NCI-H1694 (cell line): ENCODE measurements around the gene OR2T6.
"Not testable (repeated sequence)": the region's sequence is repeated elsewhere in the genome, so short reads cannot be mapped to it uniquely, and the experiment has no call there.

Experiments
- DNase-seq: peaks from one replicate; lab custom pipeline; 2025; lab: John Stamatoyannopoulos, UW

Gene OR2T6, protein sequence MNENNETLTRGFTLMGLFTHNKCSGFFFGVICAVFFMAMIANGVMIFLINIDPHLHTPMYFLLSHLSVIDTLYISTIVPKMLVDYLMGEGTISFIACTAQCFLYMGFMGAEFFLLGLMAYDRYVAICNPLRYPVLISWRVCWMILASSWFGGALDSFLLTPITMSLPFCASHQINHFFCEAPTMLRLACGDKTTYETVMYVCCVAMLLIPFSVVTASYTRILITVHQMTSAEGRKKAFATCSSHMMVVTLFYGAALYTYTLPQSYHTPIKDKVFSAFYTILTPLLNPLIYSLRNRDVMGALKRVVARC

GRCh38 chr1:248375446-248375845, at the start of gene OR2T6:
Gene OR2T6 (plus strand): TSS chr1:248375746. CDS start chr1:248387609, 11,863 bp downstream.
- DNase-seq, result no peak

- no peak for DNase-seq
Observed at GRCh38 chr1:248343451-248343850, 32.1 kb upstream of the OR2T6 start.

- DNase-seq, result no peak
Observed at GRCh38 chr1:248348475-248348874, 27.1 kb upstream of the OR2T6 start, which contains the start of gene OR14C36. Gene OR14C36 (plus strand): TSS chr1:248348775. CDS start chr1:248348775, 0 bp downstream.

GRCh38 chr1:248359415-248359814, 16.1 kb upstream of the OR2T6 start:
- no peak for DNase-seq

DNA sequence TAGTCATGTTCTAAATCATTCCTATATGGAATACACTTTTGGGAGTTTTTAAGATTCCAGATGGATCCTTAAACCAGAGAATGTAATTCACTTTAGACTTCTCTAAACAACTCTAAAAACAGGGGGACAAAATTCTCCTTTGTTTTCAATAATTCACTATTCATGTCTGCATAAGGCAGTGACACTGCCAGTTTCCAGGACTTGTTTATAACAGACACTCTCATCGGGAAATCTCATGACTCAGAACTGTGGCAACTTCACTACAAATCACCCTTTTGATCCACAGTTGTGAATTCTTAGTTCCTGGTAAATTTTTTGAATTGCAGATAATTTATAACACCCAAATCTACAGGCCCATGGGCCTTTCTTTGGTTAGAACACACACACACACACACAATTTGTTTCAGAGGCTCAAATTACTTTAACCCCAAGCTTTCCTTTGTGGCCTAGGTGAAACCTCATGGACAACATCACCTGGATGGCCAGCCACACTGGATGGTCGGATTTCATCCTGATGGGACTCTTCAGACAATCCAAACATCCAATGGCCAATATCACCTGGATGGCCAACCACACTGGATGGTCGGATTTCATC, 14.3 kb upstream of the OR2T6 start, which contains the start of gene OR2T4:
Gene OR2T4 (plus strand): TSS at position 545 of the 595 bp plus-strand sequence. CDS start 0 bp downstream, at position 545.
- DNase-seq, result no peak

DNA sequence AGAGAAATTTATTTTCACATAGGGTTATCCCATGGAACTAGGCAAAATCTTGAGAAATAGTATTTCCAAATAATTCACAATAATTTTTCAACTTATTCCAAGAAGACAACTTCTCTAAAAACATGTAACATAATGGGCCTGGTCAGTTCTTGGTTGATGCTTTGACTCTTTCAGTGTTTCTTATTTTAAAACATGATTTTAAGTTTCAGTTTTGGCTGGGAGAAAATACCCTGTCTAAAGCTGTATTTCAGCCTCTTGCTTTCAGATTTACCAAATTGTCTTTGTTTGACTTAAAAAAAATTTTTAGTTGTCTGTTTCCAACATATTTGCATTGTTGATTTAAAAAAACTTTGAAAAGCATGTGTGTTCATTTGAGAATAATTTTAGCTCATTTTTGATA, 8.9 kb upstream of the OR2T6 start:
- DNase-seq, result no peak

DNA sequence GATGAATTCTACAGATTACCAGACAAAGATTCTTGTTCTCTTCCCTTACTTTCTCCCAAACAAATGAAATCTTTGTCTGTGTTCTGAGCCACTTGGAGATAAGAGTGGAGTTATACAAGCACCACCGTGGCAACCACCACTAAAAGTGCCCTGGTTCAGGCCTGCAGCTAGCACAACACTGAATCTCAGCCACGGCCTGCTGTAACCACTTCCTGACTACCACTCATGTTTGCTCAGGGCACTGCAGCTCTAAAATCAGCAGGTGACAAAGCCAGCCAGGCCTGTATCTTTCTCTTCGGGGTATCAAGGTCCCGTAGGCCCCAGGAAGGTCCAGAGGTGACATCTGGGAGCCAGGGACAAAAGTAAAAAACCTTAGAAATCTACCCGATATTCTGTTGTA, 3.2 kb upstream of the OR2T6 start:
- no peak for DNase-seq

DNA sequence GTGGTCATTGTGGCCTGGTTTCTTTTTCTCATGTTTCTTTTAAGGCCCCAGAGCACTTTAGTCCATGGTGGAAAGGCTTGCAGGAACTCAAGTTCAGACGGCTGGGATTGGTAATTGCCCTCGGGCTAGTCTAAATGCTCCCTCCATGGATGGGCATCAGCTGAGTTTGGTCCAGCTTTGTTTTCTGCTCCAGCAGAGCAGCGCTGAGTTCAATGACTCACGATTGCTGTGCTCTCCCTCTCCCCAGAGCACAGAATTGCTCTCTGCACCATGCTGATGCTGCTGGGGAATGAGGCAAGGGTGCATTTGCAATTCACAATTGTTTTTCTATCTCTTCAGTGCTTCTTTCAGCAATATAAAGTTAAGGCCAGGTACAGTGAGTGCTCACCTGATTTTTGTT, 1.8 kb upstream of the OR2T6 start:
- no peak for DNase-seq

DNA sequence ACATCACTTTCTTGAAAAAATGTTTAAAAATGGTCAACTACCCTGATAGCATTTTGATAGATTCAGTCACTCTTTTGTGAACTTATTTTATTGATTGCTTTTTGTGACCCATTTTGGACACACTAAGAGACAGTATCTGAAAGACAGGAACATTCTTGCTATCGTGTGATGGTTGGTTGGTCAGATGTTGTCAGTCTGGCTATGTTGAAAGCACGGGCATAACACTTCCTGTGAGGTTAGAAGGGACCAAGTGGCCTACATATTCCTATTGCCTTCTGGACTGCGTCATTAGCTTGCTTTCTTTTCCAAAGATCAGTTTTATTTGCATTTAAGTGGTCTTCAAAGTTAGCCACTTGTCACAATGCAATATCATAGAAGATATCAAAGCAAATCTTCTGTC, 1.4 kb downstream of the OR2T6 start:
- DNase-seq, result no peak

DNA sequence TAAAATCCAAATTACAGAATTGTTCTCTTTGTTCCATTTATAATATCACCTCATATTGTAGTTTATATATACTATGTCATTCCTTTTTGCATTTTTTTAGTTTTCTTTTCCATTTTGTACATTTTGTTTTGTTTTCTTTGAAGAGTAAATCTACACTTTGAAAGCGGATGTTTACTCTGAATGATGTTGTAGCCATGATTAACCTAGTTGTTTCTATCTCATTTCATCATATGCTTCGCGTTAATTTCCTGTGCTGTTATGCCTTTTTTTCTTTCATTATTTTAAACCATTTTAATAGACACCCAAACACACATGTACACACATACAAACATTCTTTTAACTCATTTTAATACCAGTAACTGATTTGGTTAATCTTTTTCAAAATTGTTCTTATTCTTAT, 5.3 kb downstream of the OR2T6 start:
- DNase-seq, result no peak

GRCh38 chr1:248388426-248388825, 12.9 kb downstream of the OR2T6 start:
- DNase-seq, result no peak

DNA sequence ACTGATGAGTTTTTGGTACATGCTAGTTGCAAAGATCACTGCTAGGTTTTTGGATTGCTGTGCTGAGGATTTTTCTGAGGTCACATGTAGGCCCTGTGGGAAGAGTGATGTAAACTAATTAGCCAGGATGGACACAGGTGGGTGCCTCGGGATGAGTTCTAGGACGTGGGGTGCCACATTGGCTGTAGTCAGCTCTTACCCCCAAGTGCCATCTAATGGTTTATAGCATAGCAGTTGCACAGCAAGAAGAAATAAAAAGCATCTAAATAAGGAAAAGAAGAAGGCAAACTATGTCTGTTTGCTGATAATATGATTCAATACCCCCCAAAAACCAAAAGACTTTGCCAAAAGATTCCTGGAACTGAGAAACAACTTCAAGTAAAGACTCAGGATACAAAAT, 17.5 kb downstream of the OR2T6 start:
- DNase-seq, result no peak

- no peak for DNase-seq
Observed at GRCh38 chr1:248402748-248403147, 27.2 kb downstream of the OR2T6 start, which contains the start of gene OR2T1. Gene OR2T1 (plus strand): TSS chr1:248403048. CDS start chr1:248406148, 3,100 bp downstream.

DNA sequence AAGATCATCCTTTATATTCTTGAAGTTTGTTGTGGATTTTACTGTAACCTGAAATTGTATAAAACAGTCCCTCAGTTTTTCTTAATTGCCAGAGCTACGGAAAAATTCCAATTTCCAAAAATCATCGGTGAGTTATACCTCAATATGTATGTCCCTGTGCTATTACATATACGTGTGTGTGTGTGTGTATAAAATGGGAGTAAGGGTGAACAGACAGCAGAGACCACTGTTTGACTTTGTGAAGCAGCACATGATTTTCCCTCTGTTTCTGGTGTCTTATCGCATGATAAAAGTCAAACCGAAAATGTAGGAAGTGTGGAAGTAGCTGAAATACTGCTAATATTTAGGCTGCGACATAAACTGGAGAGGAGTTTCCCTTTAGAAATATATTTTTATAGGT, 28.5 kb downstream of the OR2T6 start:
- DNase-seq, result no peak

GRCh38 chr1:248406721-248407692, 31.5 kb downstream of the OR2T6 start:
- DNase-seq, result no peak

GRCh38 chr1:248416226-248416625, 40.7 kb downstream of the OR2T6 start:
- DNase-seq, result no peak

DNA sequence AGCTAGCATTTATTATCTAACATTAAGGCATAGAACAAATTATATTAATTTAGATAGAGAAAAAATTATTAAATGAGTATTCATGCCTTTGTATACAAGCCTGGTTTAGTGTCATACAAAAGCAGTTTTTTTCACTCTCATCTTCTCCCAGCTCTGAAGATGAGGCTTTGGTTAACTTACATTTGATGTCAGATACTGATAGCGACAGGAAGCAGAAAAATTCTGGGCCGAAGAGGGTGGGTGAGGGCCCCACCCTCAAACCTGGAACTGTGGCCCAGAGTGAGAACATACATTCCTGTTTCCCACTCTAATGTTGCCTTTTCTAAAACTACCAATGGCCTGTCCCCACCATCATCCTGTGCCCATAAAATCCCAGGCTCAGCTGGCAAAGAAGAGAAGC, 42.3 kb downstream of the OR2T6 start:
- no peak for DNase-seq

DNA sequence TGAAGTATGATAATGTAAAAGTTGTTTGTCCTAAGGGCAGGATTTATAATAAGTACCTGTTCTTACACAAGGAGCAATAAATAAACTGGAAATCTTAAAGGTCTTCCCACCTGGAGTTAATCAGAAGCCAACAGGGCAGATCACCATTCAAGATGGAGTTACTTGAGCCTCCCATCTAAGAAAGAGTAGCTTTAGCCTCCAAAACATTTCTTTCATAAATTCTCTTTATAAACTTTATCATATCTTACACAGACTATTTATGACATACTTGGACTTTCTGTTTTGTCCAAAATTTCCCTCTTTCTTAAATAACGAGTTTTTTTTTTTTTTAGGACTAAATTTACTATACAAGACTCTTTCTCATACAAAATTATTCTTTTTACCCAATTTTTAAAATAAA, 45.8 kb downstream of the OR2T6 start:
- no peak for DNase-seq

DNA sequence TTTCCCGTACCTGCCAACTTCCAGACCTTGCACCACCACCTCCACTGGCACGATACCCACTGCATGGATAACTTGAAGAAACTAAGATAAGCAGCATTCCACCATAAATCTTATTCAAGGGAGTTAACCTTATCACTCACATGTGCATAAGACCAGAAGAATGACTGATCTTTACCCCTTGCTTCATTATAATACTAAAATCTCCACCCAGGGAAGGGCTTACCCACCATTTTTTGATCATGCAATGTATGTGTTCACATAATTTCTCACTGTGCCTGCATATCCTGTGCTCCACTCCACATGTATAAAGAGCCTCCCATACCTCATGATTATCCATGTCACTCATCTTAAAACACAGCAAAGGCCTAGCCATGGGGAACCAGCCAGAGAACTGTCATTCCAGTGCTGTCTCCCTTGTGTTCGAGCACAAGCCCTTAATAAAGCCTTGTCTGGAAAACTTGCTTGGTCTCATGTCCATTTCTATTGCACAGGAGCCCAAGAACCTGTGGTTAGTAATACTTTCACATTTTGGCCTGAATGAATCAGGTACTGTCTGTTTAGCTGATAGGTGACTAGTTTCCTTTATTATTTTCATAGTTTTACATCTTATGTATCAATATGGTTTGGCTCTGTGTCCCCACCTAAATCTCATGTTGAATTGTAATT, 52.1 kb downstream of the OR2T6 start:
- DNase-seq, result not testable (repeated sequence)

GRCh38 chr1:248428192-248428533, 52.6 kb downstream of the OR2T6 start:
- not testable (repeated sequence) for DNase-seq

DNA sequence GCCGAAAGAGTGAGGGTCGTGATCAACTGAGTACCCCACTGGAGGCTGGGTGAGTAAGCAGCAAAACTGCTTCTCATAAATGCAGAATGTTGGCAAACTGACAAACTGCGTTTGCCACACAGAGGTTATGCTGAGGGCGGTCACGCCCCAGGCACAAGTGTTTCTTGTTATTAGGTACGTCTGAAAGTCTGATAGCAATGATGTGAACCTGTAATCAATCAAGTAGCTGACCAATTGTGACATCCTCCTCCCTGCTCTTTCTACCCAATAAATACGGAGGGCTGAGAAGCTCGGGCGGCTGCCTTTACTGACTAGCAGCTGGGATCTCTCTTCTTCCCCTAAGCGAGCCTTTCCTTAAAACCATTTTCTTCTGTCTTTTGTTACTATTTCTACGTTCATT, 56.1 kb downstream of the OR2T6 start:
- DNase-seq, result not testable (repeated sequence)

- DNase-seq, result not testable (repeated sequence)
Observed at GRCh38 chr1:248432201-248432600, 56.7 kb downstream of the OR2T6 start.
